AG08396 (cell line): ENCODE results near the gene PIGN.
"Not testable (repeated sequence)": the region's sequence is repeated elsewhere in the genome, so short reads cannot be mapped to it uniquely, and the experiment has no call there.

Experiments
- DNase-seq: peaks from one replicate; pipeline ENCODE4 v3.0.0; 2012; ENCODE audit warnings: low spot score, mixed read lengths

The PIGN gene

GRCh38 chr18:62054929-62055498 is 131.8 kb downstream of the PIGN start:
- DNase-seq: no peak

- no peak for DNase-seq
Observed at GRCh38 chr18:62048279-62048678, 138.6 kb downstream of the PIGN start.

DNA sequence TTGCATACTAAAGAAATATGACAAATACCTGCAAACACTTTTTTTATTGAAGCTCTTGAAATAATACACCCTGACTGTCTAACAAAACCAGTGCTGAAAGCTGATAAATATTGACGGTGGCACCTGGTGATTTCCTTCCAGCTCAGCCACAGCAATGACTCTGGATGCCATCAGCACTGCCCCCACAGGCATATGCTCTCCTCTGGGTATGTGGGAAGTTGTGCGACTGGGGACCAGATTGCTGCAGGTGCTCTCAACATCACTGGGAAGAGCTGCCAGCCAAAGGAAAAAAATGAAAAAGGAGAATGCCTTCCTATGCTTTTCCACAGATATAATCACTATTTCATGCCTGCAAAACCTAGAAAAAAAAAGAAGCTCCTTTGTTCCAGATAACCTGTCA is 141.5 kb downstream of the PIGN start:
- no peak for DNase-seq

- no peak for DNase-seq
Observed at GRCh38 chr18:62044490-62045000, 142.3 kb downstream of the PIGN start.

GRCh38 chr18:62037989-62038778 is 148.7 kb downstream of the PIGN start:
- DNase-seq: no peak

DNA sequence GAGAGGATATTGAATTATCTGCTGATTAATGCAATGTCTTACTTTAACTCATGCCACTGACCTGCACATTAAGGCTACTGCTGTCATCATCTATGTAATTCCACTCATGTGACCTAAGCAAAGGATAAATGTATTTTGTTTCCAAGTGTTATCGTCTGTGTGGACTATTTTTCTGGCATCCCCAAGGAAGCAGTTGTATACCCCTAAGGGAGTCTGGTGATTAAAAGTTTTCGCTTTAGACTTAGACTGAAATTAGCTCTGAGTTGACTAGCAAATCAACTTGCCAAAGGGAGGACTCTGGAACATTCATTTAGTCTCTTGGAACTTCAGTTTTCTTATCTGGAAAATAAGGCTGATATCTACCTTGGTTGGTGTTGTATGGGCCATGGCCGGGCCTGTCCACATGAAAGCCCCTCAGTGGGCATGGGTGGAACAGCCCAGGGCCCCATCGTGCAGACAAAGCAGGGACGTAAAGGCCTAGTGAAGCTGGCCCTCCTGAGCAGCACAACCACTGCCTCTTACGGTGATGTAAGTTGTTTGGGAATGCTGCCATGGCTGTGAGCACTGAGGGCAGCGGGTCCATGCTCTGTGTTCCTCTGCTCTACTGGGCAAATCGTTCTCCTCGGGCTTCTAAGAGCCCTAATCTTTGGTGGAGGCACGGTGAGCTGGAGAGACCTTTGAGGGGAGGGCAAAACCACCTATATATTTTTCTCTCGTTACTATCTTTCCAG is 149.7 kb downstream of the PIGN start:
- DNase-seq: no peak

- DNase-seq: not testable (repeated sequence)
Observed at GRCh38 chr18:62034286-62034685, 152.6 kb downstream of the PIGN start.

DNA sequence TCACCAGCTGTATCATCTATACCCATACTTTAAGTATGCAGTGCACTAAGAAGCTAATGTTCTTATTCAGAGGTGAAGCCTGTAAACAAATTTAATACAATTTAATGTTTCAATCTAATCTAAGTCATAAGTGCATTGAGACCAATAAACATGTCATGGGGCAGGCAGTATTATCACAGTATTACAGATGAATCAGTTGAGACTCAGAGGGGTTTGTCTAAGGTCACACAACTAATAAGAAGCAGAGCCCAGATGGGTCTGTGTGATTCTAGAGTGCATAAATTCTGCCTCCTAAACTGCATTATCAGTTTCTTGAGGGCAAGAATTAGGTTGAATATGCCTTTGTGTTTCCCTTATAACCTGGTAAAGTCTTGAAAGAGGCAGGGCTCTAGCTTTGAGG is 153.1 kb downstream of the PIGN start:
- DNase-seq: no peak

GRCh38 chr18:62033207-62033606 is 153.6 kb downstream of the PIGN start:
- no peak for DNase-seq

GRCh38 chr18:62030091-62030985 is 156.5 kb downstream of the PIGN start:
- DNase-seq: no peak

GRCh38 chr18:62028715-62029114 is 158.1 kb downstream of the PIGN start:
- no peak for DNase-seq

DNA sequence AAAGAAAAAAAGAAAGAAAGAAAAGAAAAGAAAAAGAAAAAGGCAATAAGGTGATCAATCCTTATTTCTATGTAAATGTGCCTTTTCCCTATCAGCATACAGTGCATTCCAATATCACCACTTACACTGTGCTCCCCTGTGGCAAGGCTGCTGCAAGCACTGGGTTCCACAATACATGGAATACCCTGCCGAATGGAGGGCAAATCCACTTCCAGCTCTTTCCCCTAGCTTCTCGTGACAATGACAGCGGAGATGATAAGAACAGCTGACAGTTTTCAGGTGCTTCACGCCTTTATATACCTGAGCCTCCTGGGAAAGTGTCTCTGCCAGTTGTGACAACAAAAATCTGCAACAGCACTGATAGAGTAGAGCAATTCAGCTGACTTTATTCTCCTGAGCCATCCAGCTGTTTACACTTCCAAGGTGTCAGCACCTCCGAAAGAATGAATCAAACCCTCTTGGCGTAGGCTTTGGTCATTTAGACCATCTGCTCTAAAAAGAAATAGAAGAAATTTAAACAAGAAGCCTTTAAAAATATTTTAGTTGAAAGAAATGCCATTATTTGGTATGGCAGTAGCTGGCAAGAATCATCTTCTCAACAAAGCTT is 158.8 kb downstream of the PIGN start:
- no peak for DNase-seq

DNA sequence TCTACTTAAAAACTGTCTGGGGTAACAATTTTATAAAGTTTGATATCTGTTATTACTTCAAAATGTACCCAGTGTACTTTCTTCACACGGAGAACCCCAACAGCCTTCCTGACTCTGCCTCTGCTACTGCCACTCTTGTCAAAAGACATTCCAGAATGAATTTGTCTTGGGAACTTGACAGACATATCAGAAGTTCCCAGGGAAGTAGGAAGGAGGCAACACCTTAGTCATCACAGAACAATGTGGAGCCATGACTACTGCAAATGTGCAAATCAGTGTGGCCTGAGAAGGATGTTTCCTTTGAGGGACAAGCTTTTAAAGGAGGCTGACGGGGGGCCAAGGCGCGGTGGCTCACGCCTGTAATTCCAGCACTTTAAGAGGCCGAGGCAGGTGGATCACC is 160.3 kb downstream of the PIGN start:
- peak; percentile 44 for DNase-seq

DNA sequence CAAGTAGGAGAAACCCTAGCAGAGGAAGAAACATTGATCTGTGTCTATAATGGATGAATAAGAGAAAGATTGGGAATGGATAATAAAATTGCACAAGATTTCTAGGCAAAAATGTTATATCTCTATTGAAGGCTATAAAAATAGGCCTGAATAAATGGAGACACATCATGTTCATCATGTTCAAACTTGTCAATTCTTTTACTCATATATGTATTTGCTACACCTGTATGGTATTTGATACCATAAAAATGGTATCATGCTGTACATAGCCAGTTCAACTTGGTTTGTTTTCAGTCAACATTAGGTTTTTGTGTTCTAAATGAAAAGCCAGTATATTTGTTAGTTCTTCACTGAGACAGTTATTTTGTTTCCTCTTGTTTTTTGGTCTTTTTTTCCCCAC is 161.9 kb downstream of the PIGN start:
- no peak for DNase-seq

- DNase-seq: no peak
Observed at GRCh38 chr18:62023536-62023935, 163.3 kb downstream of the PIGN start.

DNA sequence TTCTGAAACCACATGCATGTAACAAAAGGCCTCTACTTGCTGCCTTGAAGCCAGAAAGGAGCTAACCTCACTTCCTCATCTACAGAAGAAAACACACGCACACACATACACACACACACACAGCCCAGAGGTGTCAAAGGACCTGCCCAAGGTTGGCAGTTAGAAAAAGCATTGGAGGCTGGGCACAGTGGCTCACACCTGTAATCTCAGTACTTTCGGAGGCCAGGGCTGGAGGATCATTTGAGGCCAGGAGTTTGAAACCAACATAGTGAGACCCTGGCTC is 168.2 kb downstream of the PIGN start:
- no peak for DNase-seq

- DNase-seq: peak; percentile 78
Observed at GRCh38 chr18:62018034-62018758, 168.7 kb downstream of the PIGN start.

- DNase-seq: no peak
Observed at GRCh38 chr18:62017618-62018017, 169.2 kb downstream of the PIGN start.

GRCh38 chr18:62011416-62011815 is 175.4 kb downstream of the PIGN start:
- DNase-seq: no peak

DNA sequence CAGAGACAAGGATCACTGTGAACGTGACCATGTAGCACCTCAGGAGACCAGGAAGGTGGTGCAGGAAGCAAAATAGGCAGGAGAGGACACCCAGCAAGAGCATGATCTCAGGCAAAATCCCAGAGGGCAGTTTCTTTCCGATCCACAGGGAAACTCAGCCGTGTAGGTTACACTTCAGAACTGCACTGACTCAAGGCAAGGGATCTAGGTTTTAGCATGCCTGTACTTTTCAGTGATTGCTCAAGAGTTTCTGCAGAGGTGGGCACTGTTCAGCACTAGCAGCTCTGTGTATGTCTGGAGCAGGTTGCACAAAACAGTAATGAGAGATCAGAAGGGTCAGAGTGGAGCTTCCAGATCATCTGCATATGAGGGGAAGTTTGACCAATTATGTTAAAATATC is 177.3 kb downstream of the PIGN start:
- no peak for DNase-seq

DNA sequence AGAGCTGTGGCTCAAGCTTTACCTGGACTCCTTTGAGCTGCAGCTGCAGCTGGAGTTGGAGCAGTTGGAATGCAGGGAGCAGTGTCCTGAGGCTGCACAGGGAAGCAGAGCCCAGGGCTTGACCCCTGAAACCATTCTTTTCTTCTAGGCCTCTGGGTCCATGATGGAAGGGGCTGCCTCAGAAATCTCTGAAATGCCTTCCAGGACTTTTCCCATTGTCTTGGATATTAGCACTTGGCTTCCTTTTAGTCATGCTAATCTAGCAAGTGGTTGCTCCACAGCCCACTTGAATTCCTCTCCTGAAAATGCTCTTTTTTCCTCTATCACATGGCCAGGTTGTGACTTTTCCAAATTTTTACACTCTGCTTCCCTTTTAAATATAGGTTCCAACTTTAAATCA is 185.5 kb downstream of the PIGN start:
- no peak for DNase-seq
